Esophagus squamous epithelium (tissue), 4 donors: ENCODE results near the gene TNNI3.

Experiments used
- CTCF ChIP-seq, 6 experiments: fragments of 450-650 bp in 4 of 6; fragments of 200-600 bp in 2 of 6; sonication (generic) in 2 of 6; IDR thresholded peaks; one replicate each; pipeline ENCODE4 v1.5.1; 2016 to 2019; ENCODE audit warnings: antibody characterized with exemption in 6 of 6, mild to moderate bottlenecking in 4 of 6, moderate library complexity in 4 of 6
- POLR2A ChIP-seq, 4 donors: fragments of 450-650 bp; IDR thresholded peaks; one replicate each; pipeline ENCODE4 v1.6.1; 2017; ENCODE audit warnings: antibody characterized with exemption in 4 of 4, mild to moderate bottlenecking in 4 of 4, moderate library complexity in 3 of 4

DNA sequence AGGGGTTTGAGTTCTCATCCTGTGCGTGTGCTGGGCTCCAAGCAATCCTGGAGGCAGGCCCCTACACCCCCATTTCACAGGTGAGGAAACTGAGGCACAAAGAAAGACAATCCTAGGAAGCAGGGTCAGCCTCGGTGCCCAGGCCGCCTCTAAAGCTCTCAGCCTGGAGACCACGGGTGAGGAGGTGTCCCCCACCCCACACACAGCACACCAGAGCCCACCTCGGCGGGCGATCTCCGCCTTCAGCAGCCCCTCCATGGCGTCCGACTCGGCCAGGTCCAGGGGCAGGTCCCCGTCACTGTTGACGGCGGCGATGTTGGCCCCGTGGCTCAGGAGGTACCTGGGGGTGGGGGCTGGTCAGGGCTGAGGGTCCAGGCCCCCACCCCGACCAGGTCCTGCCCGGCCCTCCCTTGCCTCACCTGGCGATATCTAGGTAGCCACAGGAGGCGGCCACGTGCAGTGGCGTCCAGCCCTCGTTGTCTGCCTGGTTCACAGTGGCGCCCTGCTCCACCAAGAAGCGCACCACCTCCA is 45.2 kb downstream of the TNNI3 start:
- TF ChIP-seq CTCF (IDR thresholded peaks at IDR 0.05) (no peak), POLR2A (IDR thresholded peaks at IDR 0.05) (no peak)
